HG02943 (cell line): ENCODE measurements around the gene ENC1.
A peak's percentile ranks its signal among the peaks of the same experiment; 100 is the strongest.

ENCODE experiments used
- ATAC-seq: cut with Tn5 transposase; IDR thresholded peaks from one replicate; pipeline ENCODE4 v1.9.1; 2021; ENCODE audit warnings: mild to moderate bottlenecking, low read depth, moderate library complexity; ENCODE audit not compliant: unreplicated experiment

The ENC1 gene

DNA sequence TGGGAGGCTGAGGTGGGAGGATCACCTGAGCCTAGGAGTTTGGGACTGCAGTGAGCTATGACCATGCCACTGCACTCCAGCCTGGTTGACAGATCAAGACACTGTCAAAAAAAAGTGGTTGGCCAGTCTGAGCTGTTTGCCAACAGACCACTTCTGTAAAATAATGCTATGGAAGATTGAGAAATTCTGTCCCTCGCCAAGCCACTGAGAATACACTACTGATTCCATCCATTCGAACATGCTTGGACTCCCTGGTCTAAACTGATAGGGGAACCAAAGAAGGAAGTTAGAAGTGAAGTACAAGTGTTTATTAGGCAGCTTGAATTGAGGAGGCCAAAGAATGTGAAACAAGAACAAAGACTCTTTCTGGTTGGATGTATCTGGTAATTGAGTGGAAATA is 27.2 kb downstream of the ENC1 start:
- ATAC-seq: no peak

GRCh38 chr5:74612045-74612444 is 28.5 kb downstream of the ENC1 start:
- no peak for ATAC-seq

GRCh38 chr5:74608736-74609601 is 31.6 kb downstream of the ENC1 start:
- ATAC-seq: no peak

DNA sequence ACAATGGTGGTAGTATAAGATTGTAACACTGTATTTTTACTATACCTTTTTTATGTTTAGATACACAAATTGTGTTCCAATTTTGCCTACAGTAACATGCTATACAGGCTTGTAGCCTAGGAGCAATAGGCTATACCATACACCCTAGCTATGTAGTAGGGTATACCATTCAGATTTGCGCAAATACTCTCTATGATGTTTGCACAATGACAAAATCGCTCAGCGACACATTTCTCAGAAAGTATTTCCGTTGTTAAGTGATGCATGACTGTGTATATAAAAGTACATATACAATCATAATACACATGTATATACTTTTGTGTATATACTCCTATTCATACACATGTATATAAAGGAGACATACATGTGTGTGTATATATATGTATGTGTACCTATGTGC is 34.8 kb downstream of the ENC1 start:
- no peak for ATAC-seq

GRCh38 chr5:74603376-74603775 is 37.2 kb downstream of the ENC1 start:
- ATAC-seq: no peak

- ATAC-seq: no peak
These were observed 41.4 kb downstream of the ENC1 start for GRCh38 chr5:74599148-74599547.

DNA sequence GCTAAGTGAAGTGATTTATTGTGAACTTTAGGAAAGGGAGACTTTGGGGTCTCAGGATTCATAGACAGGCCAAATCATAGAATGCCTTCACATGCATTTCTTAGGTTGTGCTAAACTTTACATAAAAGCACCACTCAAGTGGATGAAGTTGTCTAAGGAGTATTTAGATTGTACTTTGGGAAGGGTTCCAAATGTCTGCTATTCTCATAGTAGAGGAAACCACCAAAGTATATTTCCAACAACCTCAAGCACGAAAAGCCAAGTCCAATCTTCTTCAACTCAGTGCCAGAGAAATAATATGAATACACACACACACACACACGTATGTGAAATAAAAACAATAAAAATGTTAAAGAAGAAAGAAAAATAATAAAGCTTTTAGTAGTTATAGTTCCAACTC is 41.8 kb downstream of the ENC1 start:
- ATAC-seq: no peak

DNA sequence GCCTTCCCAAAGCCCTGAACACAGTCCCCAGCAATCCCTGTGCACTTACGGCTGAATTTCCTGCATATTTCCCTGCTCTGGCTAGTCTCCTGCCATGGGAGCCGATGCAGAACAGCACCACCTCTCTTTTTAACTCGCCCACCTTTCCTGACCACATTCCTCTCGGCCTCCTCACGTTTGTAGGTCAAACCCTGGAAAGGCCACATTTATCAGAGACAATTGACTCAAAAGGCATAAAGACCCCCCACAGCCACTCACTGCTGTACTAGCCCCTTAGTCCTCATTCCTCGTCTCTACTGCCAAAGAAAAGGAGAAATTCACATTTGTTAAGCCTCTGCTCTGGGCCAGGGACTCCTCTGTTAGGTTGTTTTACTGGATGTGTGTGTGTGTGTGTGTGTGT is 43.6 kb downstream of the ENC1 start:
- ATAC-seq: no peak

DNA sequence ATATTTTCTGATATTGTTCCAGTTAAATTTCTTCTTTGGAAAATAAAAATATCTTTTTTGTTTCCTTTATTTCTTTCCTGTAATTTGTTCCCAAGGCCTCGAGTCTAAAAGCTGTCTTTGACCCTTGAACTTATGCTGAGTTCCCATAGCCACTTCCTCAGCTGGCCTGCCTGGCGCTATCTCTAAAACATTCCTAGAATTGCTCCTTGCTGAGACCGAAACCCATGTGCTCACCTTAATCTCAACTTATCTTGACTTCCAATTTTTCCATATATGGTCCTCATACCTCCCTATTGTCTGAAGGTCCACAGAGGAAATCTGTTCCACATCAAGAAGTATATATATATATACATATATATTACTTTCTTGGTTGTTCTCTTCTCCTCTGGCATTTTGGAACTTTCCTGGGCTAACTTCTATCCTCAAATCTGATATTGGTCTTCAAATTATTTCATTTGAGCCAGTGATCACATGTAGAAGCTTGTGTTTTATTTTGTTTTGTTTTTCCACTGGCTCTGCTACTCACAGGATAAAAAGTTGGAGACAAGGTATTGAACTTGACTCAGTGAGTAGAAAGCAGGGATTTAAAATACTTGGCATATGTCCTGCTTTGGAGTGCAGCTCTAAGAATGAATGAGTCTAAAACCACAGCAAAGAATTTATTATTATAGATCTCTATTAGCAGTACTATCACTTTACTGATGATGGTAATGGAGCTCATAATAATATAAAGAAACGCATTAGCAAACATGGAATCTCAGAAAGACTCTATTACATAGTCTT is 45.2 kb downstream of the ENC1 start:
- no peak for ATAC-seq

GRCh38 chr5:74594137-74595040 is 46.1 kb downstream of the ENC1 start:
- ATAC-seq: no peak

DNA sequence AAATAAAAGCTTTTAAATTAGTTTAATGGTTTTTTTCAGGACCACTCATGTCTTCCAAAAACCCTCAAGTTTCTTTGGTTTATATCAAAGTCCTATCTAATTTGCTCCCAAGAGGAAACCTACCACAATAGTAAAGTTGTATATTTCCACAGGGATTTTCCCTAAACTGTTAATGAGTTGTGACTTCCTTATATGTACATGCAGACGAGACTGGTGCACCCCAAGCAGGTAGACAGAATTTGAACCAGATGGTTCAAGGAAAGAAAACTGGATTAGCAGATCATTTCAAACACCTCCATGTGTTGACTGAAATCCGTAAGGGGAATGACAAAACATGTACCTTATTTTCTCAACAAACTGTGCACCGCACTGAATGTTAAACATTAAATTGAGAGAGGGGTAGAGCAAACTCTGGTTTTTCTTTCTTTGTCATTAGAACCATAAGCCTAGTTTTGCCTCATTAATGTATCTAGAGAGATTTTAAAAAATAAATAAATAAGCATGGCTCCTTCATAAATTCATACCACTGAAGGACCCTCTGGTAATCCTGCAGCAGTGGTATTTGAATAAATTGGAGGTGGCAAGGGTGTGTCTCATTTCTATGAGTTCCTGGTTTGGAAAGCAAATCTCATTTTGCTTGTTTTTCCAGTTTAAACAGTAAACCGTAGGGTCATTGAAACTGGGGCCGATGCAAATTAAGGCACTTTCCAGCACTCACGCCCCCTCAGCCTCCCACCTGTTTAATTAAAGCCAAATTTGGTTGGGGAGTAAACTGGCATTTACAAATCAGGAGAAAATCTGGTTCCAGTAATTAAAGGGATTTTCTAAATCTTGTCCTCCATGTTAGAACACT is 51.1 kb downstream of the ENC1 start:
- ATAC-seq: no peak

- ATAC-seq: no peak
These were observed 52.1 kb downstream of the ENC1 start for GRCh38 chr5:74588415-74588814.

DNA sequence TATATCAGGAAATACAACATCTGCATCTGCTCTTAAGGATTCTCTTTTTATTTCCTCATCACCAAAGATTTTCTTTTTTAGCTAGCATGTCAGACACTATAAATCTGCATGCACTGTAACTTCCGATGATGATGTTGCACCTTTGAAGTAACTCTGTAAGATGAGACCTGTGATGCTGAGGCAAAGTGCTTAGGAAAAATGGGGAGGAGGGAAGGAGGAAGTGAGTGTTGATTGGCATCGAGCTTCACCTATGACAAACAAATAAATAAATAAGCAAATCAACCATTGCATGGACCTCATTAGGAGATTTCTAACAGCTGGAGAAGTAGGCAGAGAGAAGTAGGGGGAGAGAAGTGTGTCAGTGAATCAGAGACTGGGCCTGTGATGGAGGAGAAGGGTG is 52.6 kb downstream of the ENC1 start:
- no peak for ATAC-seq

DNA sequence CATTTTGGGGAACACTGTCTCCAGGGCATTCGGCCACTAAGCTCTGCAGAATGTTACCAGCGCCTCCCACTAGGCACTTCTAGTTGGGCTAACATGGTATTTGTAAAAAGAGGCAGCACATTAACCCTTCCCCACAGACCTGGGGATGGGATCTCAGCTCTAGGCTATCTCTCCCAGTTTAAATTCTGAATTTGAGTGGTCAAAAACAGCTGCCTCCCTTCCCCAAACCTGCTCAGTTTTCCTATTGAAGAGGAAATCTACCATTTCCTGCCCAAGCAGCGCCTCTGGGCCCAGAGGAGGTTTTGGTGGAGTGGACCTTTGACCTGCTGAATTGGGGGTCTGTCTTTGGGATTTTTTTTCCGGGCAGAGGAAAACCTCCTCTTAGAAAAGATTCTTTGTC is 53.2 kb downstream of the ENC1 start:
- ATAC-seq: no peak

DNA sequence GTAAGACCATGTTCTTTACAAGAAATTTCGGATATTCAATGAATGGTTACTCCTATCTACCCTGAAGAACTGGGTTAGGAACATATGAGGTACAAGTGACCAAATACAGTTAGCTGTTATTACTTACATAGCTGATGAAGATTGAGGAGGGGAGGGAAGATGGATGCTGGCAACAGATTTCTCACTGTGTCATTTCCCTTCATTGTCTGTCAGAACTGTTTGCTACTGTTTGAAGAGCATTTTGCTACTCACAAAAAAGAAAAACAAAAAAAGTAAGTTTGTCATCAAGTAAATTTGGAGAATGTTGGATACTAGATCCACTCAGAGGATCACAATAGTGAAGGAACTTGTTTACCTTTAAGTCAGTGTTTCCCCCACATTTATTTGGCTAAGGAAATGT is 53.7 kb downstream of the ENC1 start:
- no peak for ATAC-seq

DNA sequence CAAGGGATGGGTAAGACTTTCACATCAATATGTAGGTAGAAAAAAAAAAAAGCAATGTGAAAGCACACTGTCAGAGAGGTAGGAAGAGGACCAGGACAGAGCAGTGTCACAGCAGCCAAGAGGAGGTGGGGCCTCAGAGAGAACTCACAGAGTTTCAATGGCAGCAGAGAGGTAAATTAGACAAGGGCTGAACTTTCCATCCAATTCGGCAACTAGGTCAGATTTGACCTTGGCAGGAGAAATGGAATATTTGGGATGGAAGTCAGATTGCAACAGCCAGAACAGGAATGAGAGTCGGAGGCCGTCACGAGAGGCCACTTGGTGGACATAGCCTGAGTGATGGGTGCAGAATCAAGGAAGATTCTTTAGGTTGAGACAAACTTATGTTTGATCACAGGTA is 57.7 kb downstream of the ENC1 start:
- ATAC-seq: no peak

DNA sequence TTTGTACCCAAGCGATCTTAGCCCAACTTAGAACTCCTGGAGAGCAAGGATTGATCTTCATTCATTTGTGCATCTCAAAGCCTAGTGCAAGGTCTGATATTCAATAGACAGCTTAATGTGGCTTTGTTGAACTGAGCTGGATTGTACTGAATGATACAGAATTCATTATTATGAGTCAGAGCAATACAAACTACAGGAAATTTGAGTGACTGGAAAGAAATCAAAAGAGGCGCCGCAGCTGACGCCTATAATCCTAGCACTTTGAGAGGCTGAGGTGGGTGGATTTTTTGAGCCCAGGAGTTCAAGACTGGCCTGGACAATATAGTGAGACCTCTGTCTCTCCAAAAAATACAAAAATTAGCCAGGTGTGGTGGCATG is 58.6 kb downstream of the ENC1 start:
- no peak for ATAC-seq

- no peak for ATAC-seq
These were observed 59.8 kb downstream of the ENC1 start for GRCh38 chr5:74580729-74581109.

DNA sequence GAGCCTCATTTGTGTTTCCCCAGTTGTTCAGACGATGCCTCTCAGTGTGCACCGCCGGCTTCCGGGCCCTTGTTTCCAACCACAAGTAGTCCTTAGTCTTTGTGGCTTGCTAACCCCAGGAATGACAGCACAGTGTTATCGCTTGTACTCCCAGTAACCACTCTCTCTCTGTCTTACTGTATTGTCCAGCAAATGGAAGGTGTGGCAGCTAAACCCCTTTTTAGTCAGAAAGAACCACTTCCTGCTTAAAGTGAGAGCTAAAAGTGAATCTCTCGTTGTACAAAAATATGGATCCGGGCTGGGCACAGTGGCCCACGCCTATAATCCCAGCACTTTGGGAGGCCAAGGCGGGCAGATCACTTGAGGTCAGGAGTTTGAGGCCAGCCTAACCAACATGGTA is 61.3 kb downstream of the ENC1 start:
- peak; percentile 67 for ATAC-seq
